CD4-positive, alpha-beta T cell (primary cell): ENCODE results near the gene HLA-DOA. TPM values are rescaled to one million over a fixed set of nuclear protein-coding genes. Genes with fewer than 3 reads are reported as not detected.

ENCODE experiments used
- ATAC-seq: fragments of 200-7000 bp; cut with Tn5 transposase; one replicate; pipeline ENCODE4 v1.10.0; 2022; ENCODE audit warnings: mild to moderate bottlenecking; ENCODE audit not compliant: poor library complexity
- CTCF ChIA-PET: fragments of 350-600 bp; sonication (Branson Sonifier 250); formaldehyde crosslinking; loops from one replicate; lab custom pipeline; 2021; ENCODE audit warnings: antibody characterized with exemption, inconsistent platforms; lab: Charles Lee
- POLR2A ChIA-PET: fragments of 350-600 bp; sonication (Branson Sonifier 250); formaldehyde crosslinking; loops from one replicate; lab custom pipeline; 2021; ENCODE audit warnings: antibody characterized with exemption, inconsistent platforms; lab: Charles Lee
- DNase-seq, 14 experiments: peaks; one replicate each; pipeline ENCODE4 v3.0.0-alpha.2; 2013 to 2020; ENCODE audit warnings: mixed read lengths in 2 of 14
- H3K27ac ChIP-seq, 2 donors: one replicate each; pipeline versions ENCODE4 v1.5.1 to v1.7.0; 2013; ENCODE audit warnings: low read length in 2 of 2, low read depth in 1 of 2, mild to moderate bottlenecking in 1 of 2
- H3K27me3 ChIP-seq, 2 experiments: 1 replicate in 1 of 2; 2 replicates in 1 of 2; pipeline versions ENCODE4 v1.6.1 to v1.7.0; 2013; ENCODE audit warnings: low read length in 2 of 2, control low read depth in 1 of 2, mild to moderate bottlenecking in 1 of 2, moderate library complexity in 1 of 2; ENCODE audit not compliant: insufficient read depth in 2 of 2, control insufficient read depth in 1 of 2
- H3K36me3 ChIP-seq: one replicate; pipeline ENCODE4 v1.6.1; 2013; ENCODE audit warnings: low read length, control low read depth; ENCODE audit not compliant: insufficient read depth
- H3K4me1 ChIP-seq: one replicate; pipeline ENCODE4 v1.6.1; 2013; ENCODE audit warnings: low read length, control low read depth; ENCODE audit not compliant: insufficient read depth
- H3K4me3 ChIP-seq: one replicate; pipeline ENCODE4 v1.5.1; 2013; ENCODE audit warnings: mild to moderate bottlenecking, low read length, moderate library complexity
- H3K9me3 ChIP-seq, 2 experiments: 1 replicate in 1 of 2; 2 replicates in 1 of 2; pipeline versions ENCODE4 v1.6.1 to v1.7.0; 2013; ENCODE audit warnings: low read length in 2 of 2, mild to moderate bottlenecking in 2 of 2, control low read depth in 1 of 2, moderate library complexity in 1 of 2; ENCODE audit not compliant: control insufficient read depth in 1 of 2, insufficient read depth in 1 of 2
- H3K27ac Mint-ChIP-seq: one replicate; pipeline ENCODE4 v1.8.0; 2020; ENCODE audit warnings: mixed read lengths
- H3K27me3 Mint-ChIP-seq: one replicate; pipeline ENCODE4 v1.8.0; 2021; ENCODE audit warnings: mixed read lengths
- H3K36me3 Mint-ChIP-seq: one replicate; pipeline ENCODE4 v1.8.0; 2021; ENCODE audit warnings: low read depth, mixed read lengths
- H3K4me1 Mint-ChIP-seq: one replicate; pipeline ENCODE4 v1.8.0; 2021; ENCODE audit warnings: low read depth, mixed read lengths
- H3K4me3 Mint-ChIP-seq: one replicate; pipeline ENCODE4 v1.8.0; 2020; ENCODE audit warnings: mild to moderate bottlenecking, mixed read lengths
- H3K9me3 Mint-ChIP-seq: one replicate; pipeline ENCODE4 v1.8.0; 2020; ENCODE audit warnings: mixed read lengths
- intact Hi-C, 2 experiments: fragments of 100-400 bp; cut with DNase I in 1 of 2; cut with micrococcal nuclease in 1 of 2; formaldehyde crosslinking; loops; one replicate each; pipeline versions ENCODE4 v1.15.1 to v1.9.0; 2023 to 2025; cut with DNase I, micrococcal nuclease
- total RNA-seq, 174 experiments: library from RNA in 2 of 174; stranded (reverse) in 2 of 174; gene quantifications; one replicate each; pipeline ENCODE4 v1.2.3 and lab custom pipeline; 2021 to 2026
- TF ChIP-seq, protein P1 (sequence below): fragments of 200-600 bp; IDR thresholded peaks from one replicate; pipeline ENCODE4 v1.8.0; 2022; ENCODE audit warnings: antibody characterized with exemption, mild to moderate bottlenecking

Gene HLA-DOA
- total RNA-seq, 2 experiments from 2014 or later, result 5.9 to 6.1 TPM

- no peaks in the 10 kb centered on the region for H3K36me3 ChIP-seq
- Mint-ChIP-seq H3K36me3 (peaks cover 2% of the 10 kb centered on the region), H3K27ac (peak overlapping the region; percentile 64), H3K27me3 (no peaks in the 10 kb centered on the region), H3K4me3 (no peak overlapping the region), H3K4me1 (peaks cover 56% of the 10 kb centered on the region), H3K9me3 (no peaks in the 10 kb centered on the region)
- H3K4me1 ChIP-seq, result peaks cover 19% of the 10 kb centered on the region
- intact Hi-C loops, result no loop called here
- DNase-seq, result no peak
- TF ChIP-seq, protein P1, sequence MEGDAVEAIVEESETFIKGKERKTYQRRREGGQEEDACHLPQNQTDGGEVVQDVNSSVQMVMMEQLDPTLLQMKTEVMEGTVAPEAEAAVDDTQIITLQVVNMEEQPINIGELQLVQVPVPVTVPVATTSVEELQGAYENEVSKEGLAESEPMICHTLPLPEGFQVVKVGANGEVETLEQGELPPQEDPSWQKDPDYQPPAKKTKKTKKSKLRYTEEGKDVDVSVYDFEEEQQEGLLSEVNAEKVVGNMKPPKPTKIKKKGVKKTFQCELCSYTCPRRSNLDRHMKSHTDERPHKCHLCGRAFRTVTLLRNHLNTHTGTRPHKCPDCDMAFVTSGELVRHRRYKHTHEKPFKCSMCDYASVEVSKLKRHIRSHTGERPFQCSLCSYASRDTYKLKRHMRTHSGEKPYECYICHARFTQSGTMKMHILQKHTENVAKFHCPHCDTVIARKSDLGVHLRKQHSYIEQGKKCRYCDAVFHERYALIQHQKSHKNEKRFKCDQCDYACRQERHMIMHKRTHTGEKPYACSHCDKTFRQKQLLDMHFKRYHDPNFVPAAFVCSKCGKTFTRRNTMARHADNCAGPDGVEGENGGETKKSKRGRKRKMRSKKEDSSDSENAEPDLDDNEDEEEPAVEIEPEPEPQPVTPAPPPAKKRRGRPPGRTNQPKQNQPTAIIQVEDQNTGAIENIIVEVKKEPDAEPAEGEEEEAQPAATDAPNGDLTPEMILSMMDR, result no peak
- H3K9me3 ChIP-seq, result no peaks in the 10 kb centered on the region
- ChIA-PET CTCF (interaction anchor here (1.3 to 3.6 kb wide), 6 partner anchors 9 to 124 kb away, joined by 4 to 29 read pairs (median 8); partner anchors contain the start of genes HLA-DMA, TAP1 and TAP2), POLR2A (interaction anchor here (1.7 to 4.6 kb wide), 2 partner anchors 9 to 10 kb away, joined by 5 to 57 read pairs; partner anchors contain the start of gene HLA-DMA)
- H3K4me3 ChIP-seq, result no peak overlapping the region
- H3K27ac ChIP-seq, result no peak overlapping the region
- H3K27me3 ChIP-seq, result no peaks in the 10 kb centered on the region
- no peak for ATAC-seq
These were observed 47.1 kb downstream of the HLA-DOA start for GRCh38 chr6:32962213-32962826.

GRCh38 chr6:32960563-32960962, 48.8 kb downstream of the HLA-DOA start:
- Histone ChIP-seq H3K27ac (no peak overlapping the region), H3K4me3 (no peak overlapping the region), H3K27me3 (no peaks in the 10 kb centered on the region), H3K4me1 (peaks cover 2% of the 10 kb centered on the region), H3K9me3 (no peaks in the 10 kb centered on the region), H3K36me3 (no peaks in the 10 kb centered on the region)
- DNase-seq (no peak), ATAC-seq (no peak)
- POLR2A ChIA-PET, result interaction anchor here (1.7 to 4.6 kb wide), 2 partner anchors 8 to 12 kb away, joined by 5 to 57 read pairs; partner anchors contain the start of gene HLA-DMA
- H3K27me3 Mint-ChIP-seq, result no peaks in the 10 kb centered on the region
- intact Hi-C loops, result no loop called here
- no peaks in the 10 kb centered on the region for H3K36me3 Mint-ChIP-seq
- no peak overlapping the region for H3K27ac Mint-ChIP-seq
- no peaks in the 10 kb centered on the region for H3K9me3 Mint-ChIP-seq
- H3K4me3 Mint-ChIP-seq, result no peak overlapping the region
- peaks cover 39% of the 10 kb centered on the region for H3K4me1 Mint-ChIP-seq
- CTCF ChIA-PET, result no interaction called here
- TF ChIP-seq, protein P1, result no peak

GRCh38 chr6:32956176-32956575, 53.2 kb downstream of the HLA-DOA start:
- Mint-ChIP-seq H3K4me3 (no peak overlapping the region), H3K27me3 (no peaks in the 10 kb centered on the region), H3K9me3 (no peaks in the 10 kb centered on the region), H3K4me1 (peaks cover 33% of the 10 kb centered on the region), H3K27ac (no peak overlapping the region), H3K36me3 (no peaks in the 10 kb centered on the region)
- CTCF ChIA-PET, result interaction anchor here (1.3 to 8.4 kb wide), 4 partner anchors 15 to 118 kb away, joined by 3 to 177 read pairs (median 40); partner anchors contain the start of genes BRD2 and TAP2
- no peaks in the 10 kb centered on the region for H3K27me3 ChIP-seq
- DNase-seq (no peak), ATAC-seq (no peak)
- no peaks in the 10 kb centered on the region for H3K36me3 ChIP-seq
- POLR2A ChIA-PET, result interaction anchor here (1.0 to 8.3 kb wide), 5 partner anchors 14 to 28 kb away, joined by 3 to 323 read pairs (median 30); partner anchors contain the start of genes BRD2 and HLA-DMB
- TF ChIP-seq, protein P1, result no peak
- intact Hi-C loops, result no loop called here
- H3K4me3 ChIP-seq, result no peak overlapping the region
- H3K4me1 ChIP-seq, result peaks cover 21% of the 10 kb centered on the region
- H3K27ac ChIP-seq, result no peak overlapping the region
- no peaks in the 10 kb centered on the region for H3K9me3 ChIP-seq
